Smooth muscle cell (in vitro differentiated cells): ENCODE measurements around the gene HIGD2A. TPM values are rescaled to one million over a fixed set of nuclear protein-coding genes. Genes with fewer than 3 reads are reported as not detected.
A peak's percentile ranks its signal among the peaks of the same experiment; 100 is the strongest.

Source experiments
- DNase-seq: peaks from one replicate; lab custom pipeline; 2025; ENCODE audit not compliant: unreplicated experiment; lab: John Stamatoyannopoulos, UW
- H2AFZ ChIP-seq: fragments of 200-600 bp; sonication (generic); 2 replicates; pipeline ENCODE4 v1.6.0; 2016; ENCODE audit warnings: antibody characterized with exemption, low read depth, mild to moderate bottlenecking
- H3F3A ChIP-seq: fragments of 200-600 bp; sonication (generic); 2 replicates; pipeline ENCODE4 v1.6.0; 2017; ENCODE audit warnings: antibody characterized with exemption, low read depth
- H3K27ac ChIP-seq: fragments of 200-600 bp; sonication (generic); 2 replicates; pipeline ENCODE4 v1.5.1; 2016; ENCODE audit warnings: low read depth, mild to moderate bottlenecking
- H3K27me3 ChIP-seq: fragments of 200-600 bp; sonication (generic); 2 replicates; pipeline ENCODE4 v1.6.1; 2016; ENCODE audit warnings: low read depth, mild to moderate bottlenecking
- H3K36me3 ChIP-seq: fragments of 200-600 bp; sonication (generic); 2 replicates; pipeline ENCODE4 v1.5.1; 2016; ENCODE audit warnings: low read depth
- H3K4me1 ChIP-seq: fragments of 200-600 bp; sonication (generic); 2 replicates; pipeline ENCODE4 v1.5.1; 2016; ENCODE audit warnings: low read depth
- H3K4me2 ChIP-seq: fragments of 200-600 bp; sonication (generic); 2 replicates; pipeline ENCODE4 v1.6.0; 2016; ENCODE audit warnings: mild to moderate bottlenecking
- H3K4me3 ChIP-seq: fragments of 200-600 bp; sonication (generic); 2 replicates; pipeline ENCODE4 v1.5.1; 2016; ENCODE audit warnings: mild to moderate bottlenecking
- H3K79me2 ChIP-seq: fragments of 200-600 bp; sonication (generic); 2 replicates; pipeline ENCODE4 v1.6.0; 2016; ENCODE audit warnings: low read depth, mild to moderate bottlenecking
- H3K9ac ChIP-seq: fragments of 200-600 bp; sonication (generic); 2 replicates; pipeline ENCODE4 v1.6.0; 2016; ENCODE audit warnings: low read depth
- H3K9me3 ChIP-seq: fragments of 200-600 bp; sonication (generic); replicated peaks from 2 replicates; pipeline ENCODE4 v1.5.1; 2016; ENCODE audit warnings: low read depth
- H4K20me1 ChIP-seq: fragments of 200-600 bp; sonication (generic); 2 replicates; pipeline ENCODE4 v1.6.0; 2016; ENCODE audit warnings: low read depth
- CTCF ChIP-seq: fragments of 200-600 bp; sonication (generic); IDR thresholded peaks from 2 replicates; pipeline ENCODE4 v1.5.1; 2017; ENCODE audit warnings: borderline replicate concordance, mild to moderate bottlenecking, antibody characterized with exemption; ENCODE audit not compliant: insufficient read depth, poor library complexity, severe bottlenecking
- WGBS: methylation state at CpG from one replicate; pipeline ENCODE4 v1.1.7; 2016; ENCODE audit warnings: low lambda C conversion rate; 5-methylcytosine and 5-hydroxymethylcytosine counted together
- polyA plus RNA-seq: library from polyadenylated mRNA; unstranded; fragments of >200 nt; fragmentation: Nextera tagmentation; extraction: Ambion mirVana; gene quantifications from 2 replicates; pipeline ENCODE4 v1.2.1, GENCODE V29; 2016
- total RNA-seq: library from RNA; depleted of rRNA; stranded (reverse); fragments of >200 nt; gene quantifications from 2 replicates; pipeline ENCODE4 v1.2.3, GENCODE V29; 2014

HIGD2A gene
- total RNA-seq = 94.5 and 108 TPM in 2 replicates
- 135 and 140 TPM in 2 replicates for polyA plus RNA-seq

- peak within 1 kb of the TSS; percentile 78 for H3K9ac ChIP-seq
- no peak for TF ChIP-seq CTCF
- no peaks in the 10 kb centered on the region for H3K27me3 ChIP-seq
- H3K27ac ChIP-seq = peak within 1 kb of the TSS; percentile 81
- H2AFZ ChIP-seq = no peak within 1 kb of the TSS
- H4K20me1 ChIP-seq = no peaks in the 10 kb centered on the region
- peaks cover 29% of the 10 kb centered on the region for H3K79me2 ChIP-seq
- H3F3A ChIP-seq = no peaks in the 10 kb centered on the region
- peak within 1 kb of the TSS; percentile 64 for H3K4me3 ChIP-seq
- WGBS = under 1% methylated on average over 46 of the region's 47 CpGs
- H3K4me2 ChIP-seq = peak within 1 kb of the TSS; percentile 99
- peaks cover 14% of the 10 kb centered on the region for H3K4me1 ChIP-seq
- peak; percentile 94 for DNase-seq
- peaks cover 3% of the 10 kb centered on the region for H3K36me3 ChIP-seq
- H3K9me3 ChIP-seq = no peaks in the 10 kb centered on the region
These were observed at the start of gene HIGD2A, which contains the start of gene NOP16 for GRCh38 chr5:176388444-176389134. HIGD2A (plus strand) TSS chr5:176388751; CDS start chr5:176388820, 69 bp downstream. NOP16 (minus strand) TSS chr5:176388598; CDS start chr5:176388539, 59 bp downstream.

- H3K79me2 ChIP-seq = no peaks in the 10 kb centered on the region
- no peak overlapping the region for H3K27ac ChIP-seq
- H3K4me1 ChIP-seq = no peaks in the 10 kb centered on the region
- H3K4me2 ChIP-seq = no peak overlapping the region
- DNase-seq = no peak
- 89% methylated on average over 5 of the region's 5 CpGs for WGBS
- no peak overlapping the region for H3K9ac ChIP-seq
- no peak for TF ChIP-seq CTCF
- H3K36me3 ChIP-seq = no peaks in the 10 kb centered on the region
- H3K27me3 ChIP-seq = no peaks in the 10 kb centered on the region
- no peak overlapping the region for H3K4me3 ChIP-seq
- no peak overlapping the region for H2AFZ ChIP-seq
- no peaks in the 10 kb centered on the region for H4K20me1 ChIP-seq
- H3F3A ChIP-seq = no peaks in the 10 kb centered on the region
- no peaks in the 10 kb centered on the region for H3K9me3 ChIP-seq
These were observed 49.2 kb upstream of the HIGD2A start for GRCh38 chr5:176339304-176339703.

- DNase-seq = no peak
- no peak overlapping the region for H3K4me2 ChIP-seq
- H3K27me3 ChIP-seq = no peaks in the 10 kb centered on the region
- no peaks in the 10 kb centered on the region for H3K79me2 ChIP-seq
- no peak for TF ChIP-seq CTCF
- H3F3A ChIP-seq = no peaks in the 10 kb centered on the region
- H4K20me1 ChIP-seq = no peaks in the 10 kb centered on the region
- whole genome bisulfite sequencing = 96% methylated on average over 2 of the region's 2 CpGs
- no peak overlapping the region for H3K27ac ChIP-seq
- H3K4me1 ChIP-seq = no peaks in the 10 kb centered on the region
- no peaks in the 10 kb centered on the region for H3K9me3 ChIP-seq
- H2AFZ ChIP-seq = no peak overlapping the region
- no peak overlapping the region for H3K4me3 ChIP-seq
- H3K36me3 ChIP-seq = peaks cover 3% of the 10 kb centered on the region
- no peak overlapping the region for H3K9ac ChIP-seq
These were observed 47.0 kb upstream of the HIGD2A start for GRCh38 chr5:176341325-176342157.
